ENCODE data around the gene ANKRD44. TPM values are rescaled to one million over a fixed set of nuclear protein-coding genes. Genes with fewer than 3 reads are reported as not detected.

ANKRD44 gene
- total and polyA plus RNA-seq, 7 donors, result 0.35 to 9.3 (median 1.7) TPM

- TF ChIP-seq CTCF (IDR thresholded peaks at IDR 0.05), result no peak
- H3K4me3 ChIP-seq, result no peak overlapping the region
- intact Hi-C loops (cut with DNase I), result no loop called here
These were observed 163.6 kb downstream of the ANKRD44 start for GRCh38 chr2:197146995-197147394.

GRCh38 chr2:197145471-197146056 lies 165.0 kb downstream of the ANKRD44 start:
- Histone ChIP-seq H3K4me3 (no peak overlapping the region), H3K9me3 (no peaks in the 10 kb centered on the region), H3K4me1 (no peaks in the 10 kb centered on the region), H3K27me3 (ENCODE audit: insufficient read depth in 3 of 3, low read length in 2 of 3) (no peaks in the 10 kb centered on the region), H3K27ac (no peak overlapping the region), H3K36me3 (ENCODE audit: insufficient read depth in 1 of 2, low read depth in 1 of 2) (no peaks in the 10 kb centered on the region)
- intact Hi-C loops (cut with DNase I), result no loop called here
- WGBS, 3 donors, result 70 to 73% (median 70%) methylated on average over 4 of the region's 4 CpGs
- TF ChIP-seq CTCF (IDR thresholded peaks at IDR 0.05), result no peak
- DNase-seq (no peak), ATAC-seq (no peak)

More at GRCh38 chr2:197146995-197147394, 163.6 kb downstream of the ANKRD44 start:
- WGBS, 3 donors, result 69 to 74% (median 71%) methylated on average over 5 of the region's 5 CpGs
- Histone ChIP-seq H3K27me3 (ENCODE audit: insufficient read depth in 3 of 3, low read length in 2 of 3) (no peaks in the 10 kb centered on the region), H3K9me3 (no peaks in the 10 kb centered on the region), H3K4me1 (no peaks in the 10 kb centered on the region), H3K27ac (no peak overlapping the region), H3K36me3 (ENCODE audit: insufficient read depth in 1 of 2, low read depth in 1 of 2) (no peaks in the 10 kb centered on the region)
- DNase-seq, result no peak
- ATAC-seq, result no peak

GRCh38 chr2:197144183-197144582 lies 166.4 kb downstream of the ANKRD44 start:
- no peak for DNase-seq
- WGBS, 3 donors, result 89 to 96% (median 93%) methylated on average over 1 of the region's 1 CpG
- intact Hi-C loops (cut with DNase I), result no loop called here
- ATAC-seq, result no peak
- Histone ChIP-seq H3K4me3 (no peak overlapping the region), H3K9me3 (no peaks in the 10 kb centered on the region), H3K36me3 (ENCODE audit: insufficient read depth in 1 of 2, low read depth in 1 of 2) (no peaks in the 10 kb centered on the region), H3K27me3 (ENCODE audit: insufficient read depth in 3 of 3, low read length in 2 of 3) (no peaks in the 10 kb centered on the region), H3K27ac (no peak overlapping the region), H3K4me1 (no peaks in the 10 kb centered on the region)
- no peak for TF ChIP-seq CTCF (IDR thresholded peaks at IDR 0.05)

GRCh38 chr2:197141702-197142473 lies 168.7 kb downstream of the ANKRD44 start:
- H3K4me1 ChIP-seq, result no peaks in the 10 kb centered on the region
- H3K36me3 ChIP-seq (ENCODE audit: insufficient read depth in 1 of 2, low read depth in 1 of 2), result no peaks in the 10 kb centered on the region
- intact Hi-C loops (cut with DNase I), result no loop called here
- H3K4me3 ChIP-seq, result no peak overlapping the region
- ATAC-seq (no peak), DNase-seq (no peak)
- WGBS, 3 donors, result 67 to 79% (median 71%) methylated on average over 2 of the region's 2 CpGs
- H3K27ac ChIP-seq, result no peak overlapping the region
- TF ChIP-seq CTCF (IDR thresholded peaks at IDR 0.05), result no peak
- no peaks in the 10 kb centered on the region for H3K9me3 ChIP-seq
- H3K27me3 ChIP-seq (ENCODE audit: insufficient read depth in 3 of 3, low read length in 2 of 3), result no peaks in the 10 kb centered on the region
